HG03565 (cell line): ENCODE measurements around the gene PDE4DIP.
"Not testable (repeated sequence)": the region's sequence is repeated elsewhere in the genome, so short reads cannot be mapped to it uniquely, and the experiment has no call there.

Experiments
- ATAC-seq: cut with Tn5 transposase; IDR thresholded peaks from one replicate; pipeline ENCODE4 v1.9.1; 2021; ENCODE audit warnings: mild to moderate bottlenecking, moderate library complexity; ENCODE audit not compliant: unreplicated experiment

PDE4DIP gene

DNA sequence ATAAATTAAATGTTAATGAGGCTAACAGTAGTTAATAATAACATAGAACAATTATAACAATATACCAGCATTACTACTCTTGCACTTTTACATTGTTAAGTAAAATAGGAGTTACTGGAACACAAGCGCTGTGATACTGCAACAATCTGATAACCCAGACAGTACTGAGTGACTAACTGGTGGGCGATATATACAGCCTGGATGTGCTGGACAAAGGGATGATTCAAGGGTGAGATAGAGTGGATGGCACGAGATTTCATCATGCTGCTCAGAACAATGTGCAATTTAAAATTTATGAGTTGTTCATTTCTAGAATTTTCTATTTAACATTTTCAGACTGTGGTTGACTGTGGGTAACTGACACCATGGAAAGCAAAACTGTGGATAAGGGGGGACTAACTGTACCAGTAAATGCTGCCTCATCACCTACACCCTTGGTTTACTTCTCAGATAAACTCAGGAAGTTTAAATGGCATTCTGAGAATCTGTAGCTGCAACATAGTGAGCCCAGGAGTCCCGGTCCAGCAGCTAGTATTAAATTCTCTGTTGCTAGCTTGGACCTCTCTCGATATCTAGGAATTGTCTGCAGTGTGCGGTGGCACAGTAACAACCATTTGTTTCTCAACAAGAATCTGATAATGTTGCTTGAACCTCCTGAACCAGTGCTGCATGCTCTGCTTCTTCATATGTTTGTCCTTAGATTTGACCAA, 24.9 kb downstream of the PDE4DIP start:
- not testable (repeated sequence) for ATAC-seq

- ATAC-seq: not testable (repeated sequence)
Measured at GRCh38 chr1:148869634-148869961, 25.4 kb downstream of the PDE4DIP start.

DNA sequence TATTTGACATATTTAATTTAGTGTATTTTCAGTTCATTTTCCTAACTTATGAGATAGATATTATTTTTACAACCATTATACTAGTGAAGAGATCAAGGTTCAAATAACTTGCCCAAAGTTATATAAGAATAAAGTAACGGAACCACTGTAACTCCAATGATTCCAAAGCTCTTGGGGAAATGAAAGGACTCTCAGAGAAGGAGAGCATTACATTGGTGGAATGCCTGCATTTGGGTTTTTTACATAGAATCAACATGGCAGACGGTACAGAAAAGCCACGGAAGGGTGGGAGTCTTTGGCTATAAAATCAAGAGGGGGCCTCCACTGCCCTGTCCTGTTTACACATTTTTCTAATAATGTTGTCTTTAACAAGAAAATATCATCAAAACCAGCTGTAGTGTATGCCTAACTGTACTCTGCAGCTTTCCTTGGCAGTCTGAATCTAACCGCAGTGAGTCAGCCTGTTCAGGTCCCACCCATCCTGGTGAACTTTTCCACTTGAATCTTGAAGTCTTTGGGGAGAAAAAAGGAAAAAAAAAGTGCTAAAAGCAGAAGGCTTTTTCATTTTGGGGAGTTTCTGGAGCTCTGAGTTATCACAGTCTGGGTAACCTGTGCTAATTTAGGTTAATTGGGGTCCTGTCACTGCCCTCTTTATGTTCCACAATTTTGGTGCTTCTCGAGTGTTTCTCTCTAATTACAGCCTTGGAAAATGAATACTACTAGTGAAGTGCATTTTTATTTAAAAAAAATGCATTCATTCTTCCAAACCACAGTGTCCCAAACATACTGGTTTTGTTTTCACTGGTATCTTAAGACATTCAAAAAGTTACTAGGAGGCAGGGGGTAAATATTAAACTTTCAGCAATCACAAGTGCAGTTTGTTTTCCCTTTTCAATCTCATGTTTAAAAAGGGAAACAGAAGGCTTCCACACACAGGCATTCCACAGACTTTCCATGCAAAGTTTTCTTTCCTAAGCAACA, 30.5 kb downstream of the PDE4DIP start:
- not testable (repeated sequence) for ATAC-seq

- ATAC-seq: not testable (repeated sequence)
Measured at GRCh38 chr1:148879812-148880416, 35.7 kb downstream of the PDE4DIP start.

GRCh38 chr1:148881261-148881660, 37.0 kb downstream of the PDE4DIP start:
- ATAC-seq: not testable (repeated sequence)

DNA sequence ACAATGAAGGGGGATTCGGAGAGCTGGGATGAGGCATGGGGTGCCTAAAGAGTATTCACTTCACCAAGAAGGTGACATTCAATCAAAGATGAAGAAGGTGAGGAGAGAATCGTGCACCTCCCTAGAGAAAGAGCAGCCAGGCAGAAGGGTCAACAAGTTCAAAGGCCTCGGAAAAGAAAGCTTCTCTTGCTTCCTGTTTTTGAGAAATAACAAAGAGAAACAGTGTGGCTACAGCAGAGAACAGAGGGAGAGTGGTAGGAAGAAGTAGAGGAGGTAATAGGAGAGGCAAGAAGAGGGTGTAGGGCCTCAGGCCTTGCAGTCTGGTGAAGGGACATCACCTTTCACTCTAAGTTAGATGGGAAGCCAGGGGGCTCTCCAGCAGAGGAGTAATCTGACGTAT, 41.0 kb downstream of the PDE4DIP start:
- not testable (repeated sequence) for ATAC-seq

DNA sequence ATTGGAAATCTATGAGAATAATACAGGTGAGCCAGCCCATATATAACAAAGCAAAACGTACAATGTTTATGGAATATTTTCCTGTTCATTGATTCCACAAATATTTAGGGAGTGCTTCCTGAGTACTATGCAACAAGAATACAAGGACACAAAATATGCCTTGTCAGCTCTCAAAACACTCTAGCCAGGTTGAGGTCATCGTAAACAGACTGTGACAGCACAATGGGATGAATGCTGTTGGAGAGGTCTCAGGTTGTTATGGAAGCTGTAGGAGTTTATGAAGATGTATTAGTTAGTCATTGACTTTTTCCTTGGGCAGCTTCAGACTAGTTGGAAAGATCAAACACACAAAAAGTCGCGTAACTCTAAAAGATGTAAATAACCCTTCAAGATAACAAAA, 42.1 kb downstream of the PDE4DIP start:
- not testable (repeated sequence) for ATAC-seq

- ATAC-seq: not testable (repeated sequence)
Measured at GRCh38 chr1:148888597-148888996, 44.4 kb downstream of the PDE4DIP start.

DNA sequence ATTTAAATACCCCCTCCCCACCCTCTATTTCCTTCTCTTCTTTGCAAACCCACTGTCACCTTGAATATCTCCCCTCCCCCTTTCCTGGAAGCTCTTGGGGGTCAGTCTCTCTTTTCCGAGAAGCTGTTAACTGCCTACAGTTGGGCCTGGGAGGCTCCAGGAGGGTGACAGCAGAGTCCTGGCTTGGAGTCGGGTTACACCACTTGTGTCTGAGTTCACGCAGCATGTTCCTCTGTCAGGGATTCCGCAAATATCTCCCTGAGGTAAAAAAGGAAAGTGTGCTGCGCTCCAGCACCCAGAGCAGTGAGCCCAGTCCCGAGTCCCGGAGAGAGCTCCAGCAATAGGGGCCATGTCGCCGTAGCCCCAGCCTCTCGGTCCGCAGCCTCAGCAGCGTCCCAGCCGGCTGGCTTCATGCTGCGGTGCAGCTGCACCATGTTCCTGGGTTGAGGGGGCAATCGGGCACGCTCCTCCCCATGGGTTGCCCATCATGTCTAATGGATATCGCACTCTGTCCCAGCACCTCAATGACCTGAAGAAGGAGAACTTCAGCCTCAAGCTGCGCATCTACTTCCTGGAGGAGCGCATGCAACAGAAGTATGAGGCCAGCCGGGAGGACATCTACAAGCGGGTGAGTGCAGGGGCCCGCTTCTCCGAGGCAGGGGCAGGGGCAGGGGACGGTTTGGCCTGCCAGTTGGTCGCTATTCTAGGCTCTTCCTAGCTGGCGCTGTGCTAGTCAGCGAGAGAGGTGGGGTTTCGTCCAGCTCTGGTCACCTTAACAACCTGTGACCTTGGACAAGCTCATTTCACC, 45.2 kb downstream of the PDE4DIP start:
- ATAC-seq: not testable (repeated sequence)

DNA sequence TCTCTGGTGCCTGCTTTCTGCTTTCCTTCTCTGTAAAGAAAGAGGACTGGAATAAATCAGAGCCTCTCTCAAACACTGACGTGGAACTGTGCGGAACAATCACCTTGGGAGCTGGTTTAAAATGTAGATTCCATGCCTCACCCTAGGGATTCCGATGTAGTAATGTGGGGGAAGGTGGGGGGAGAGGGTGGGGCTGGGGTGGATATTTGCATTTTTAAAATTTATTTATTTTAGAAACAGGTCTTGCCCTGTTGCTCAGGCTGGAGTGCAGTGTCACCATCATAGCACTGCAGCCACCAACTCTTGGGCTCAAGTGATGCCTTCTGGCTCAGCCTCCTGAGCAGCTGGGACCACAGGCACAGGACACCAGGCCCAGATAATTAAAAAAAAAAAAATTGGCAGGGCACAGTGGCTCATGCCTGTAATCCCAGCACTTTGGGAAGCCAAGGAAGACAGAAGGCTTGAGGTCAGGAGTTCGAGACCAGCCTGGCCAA, 45.9 kb downstream of the PDE4DIP start:
- not testable (repeated sequence) for ATAC-seq

DNA sequence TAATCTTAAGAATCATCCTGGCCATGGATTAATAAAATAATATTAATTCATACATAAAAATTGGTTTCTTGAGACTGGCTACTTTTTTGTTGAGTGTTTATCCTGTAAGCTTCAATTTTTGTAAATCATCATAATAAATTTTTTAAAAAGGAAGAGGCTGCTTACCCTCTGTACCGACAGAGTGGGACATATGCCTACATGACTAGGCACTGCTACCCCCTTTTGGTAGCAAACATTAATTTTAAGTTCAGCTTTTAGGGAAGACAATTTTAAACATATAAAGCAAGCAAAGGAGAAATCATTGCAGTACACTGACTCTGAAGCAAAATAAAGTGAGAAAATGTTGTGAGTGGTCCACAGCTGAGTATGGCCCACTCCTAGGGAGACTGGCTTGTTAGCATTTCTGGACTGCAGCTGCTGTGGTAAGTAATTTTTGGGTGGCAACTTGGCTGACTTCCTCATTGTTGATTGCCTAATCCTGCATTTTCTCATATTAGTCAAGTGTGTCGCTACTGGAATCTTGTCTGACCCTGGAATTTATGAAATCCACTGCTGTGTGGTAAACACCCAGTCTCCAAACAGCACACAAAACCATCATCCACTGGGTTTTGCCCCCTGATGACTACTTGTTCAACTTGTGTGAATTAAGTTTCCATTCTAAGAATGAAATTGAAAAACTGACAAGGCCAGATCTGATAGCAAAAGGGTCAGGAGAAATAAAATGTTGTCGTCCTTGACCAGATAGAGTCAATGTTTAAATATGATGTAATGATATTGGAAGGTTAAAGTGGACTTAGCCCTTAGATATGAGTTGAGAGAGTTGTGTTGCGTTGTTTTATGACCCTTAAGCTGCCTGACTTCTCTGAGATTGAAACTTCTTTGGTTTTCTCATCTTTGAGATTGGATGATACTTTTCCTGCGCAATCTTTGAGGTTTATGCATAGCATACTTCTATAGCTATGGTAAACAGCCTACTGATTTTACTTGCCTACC, 50.4 kb downstream of the PDE4DIP start:
- ATAC-seq: not testable (repeated sequence)

- not testable (repeated sequence) for ATAC-seq
Measured at GRCh38 chr1:148900026-148900425, 55.8 kb downstream of the PDE4DIP start.

GRCh38 chr1:148900691-148901090, 56.5 kb downstream of the PDE4DIP start:
- ATAC-seq: not testable (repeated sequence)

DNA sequence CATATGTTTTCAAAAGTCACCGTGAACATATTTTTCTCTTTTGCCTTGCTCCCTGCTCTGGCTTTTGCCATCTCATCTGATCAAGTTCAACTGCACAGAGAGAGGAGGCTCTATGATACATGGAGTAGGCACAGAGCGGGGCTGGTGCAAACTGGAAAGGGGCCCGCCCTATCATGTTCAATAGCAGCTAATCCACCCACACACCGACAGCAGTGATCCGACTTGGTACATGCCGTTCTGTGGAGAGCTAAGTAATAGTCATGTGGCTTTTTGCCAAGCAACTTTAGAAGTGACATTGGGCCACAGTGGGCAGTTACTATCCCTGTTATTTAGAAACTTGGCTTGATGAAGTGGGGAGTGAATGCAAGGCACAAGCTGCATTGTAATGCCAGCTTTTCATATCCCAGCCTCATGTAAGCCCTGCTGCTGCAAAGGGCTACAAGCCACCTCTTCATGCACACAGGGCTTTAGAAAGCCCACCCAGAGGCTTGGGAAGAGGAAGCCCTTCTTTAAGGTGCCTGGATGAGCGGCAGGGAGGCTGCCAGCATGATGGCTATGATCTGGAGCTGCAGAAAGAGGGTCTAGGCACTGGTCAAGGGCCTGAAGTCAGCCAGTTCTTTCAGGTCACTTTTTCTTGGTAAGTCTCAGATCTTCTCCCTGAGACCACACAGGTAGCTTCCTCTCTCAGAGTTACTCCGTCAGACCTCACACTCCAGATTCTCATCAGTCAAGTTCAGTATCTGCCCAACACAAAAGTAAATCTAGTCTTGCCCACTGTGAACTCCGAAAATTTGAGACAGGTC, 57.1 kb downstream of the PDE4DIP start:
- not testable (repeated sequence) for ATAC-seq

GRCh38 chr1:148901953-148902341, 57.7 kb downstream of the PDE4DIP start:
- not testable (repeated sequence) for ATAC-seq

DNA sequence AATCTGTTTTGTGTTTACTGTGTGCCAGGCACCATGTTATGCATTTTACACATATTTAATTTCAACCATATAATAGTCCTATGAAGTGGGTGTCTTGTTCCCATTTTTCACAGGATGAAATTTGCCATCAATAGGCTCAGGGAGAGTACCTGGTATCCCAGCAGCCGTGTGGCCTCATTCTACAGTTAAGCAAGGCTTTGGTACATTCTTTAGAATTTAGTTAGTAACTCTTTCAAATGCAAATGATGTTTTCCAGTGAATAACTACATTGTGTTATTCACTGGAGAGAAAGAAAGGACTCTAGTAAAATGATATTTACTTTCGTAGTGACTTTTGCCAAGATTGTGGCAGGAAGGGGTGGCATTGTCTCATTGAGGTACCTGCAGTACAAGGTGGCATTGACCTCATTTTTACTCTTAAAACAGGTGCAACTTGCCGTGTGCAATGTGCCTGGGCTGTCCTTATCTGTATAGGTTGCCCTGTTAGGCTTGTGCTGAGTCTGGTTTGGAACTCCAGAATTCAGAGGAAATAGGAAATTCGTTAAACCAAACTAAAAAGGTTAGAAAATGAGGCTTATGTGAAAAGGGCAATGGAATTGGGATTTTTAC, 65.1 kb downstream of the PDE4DIP start:
- not testable (repeated sequence) for ATAC-seq

DNA sequence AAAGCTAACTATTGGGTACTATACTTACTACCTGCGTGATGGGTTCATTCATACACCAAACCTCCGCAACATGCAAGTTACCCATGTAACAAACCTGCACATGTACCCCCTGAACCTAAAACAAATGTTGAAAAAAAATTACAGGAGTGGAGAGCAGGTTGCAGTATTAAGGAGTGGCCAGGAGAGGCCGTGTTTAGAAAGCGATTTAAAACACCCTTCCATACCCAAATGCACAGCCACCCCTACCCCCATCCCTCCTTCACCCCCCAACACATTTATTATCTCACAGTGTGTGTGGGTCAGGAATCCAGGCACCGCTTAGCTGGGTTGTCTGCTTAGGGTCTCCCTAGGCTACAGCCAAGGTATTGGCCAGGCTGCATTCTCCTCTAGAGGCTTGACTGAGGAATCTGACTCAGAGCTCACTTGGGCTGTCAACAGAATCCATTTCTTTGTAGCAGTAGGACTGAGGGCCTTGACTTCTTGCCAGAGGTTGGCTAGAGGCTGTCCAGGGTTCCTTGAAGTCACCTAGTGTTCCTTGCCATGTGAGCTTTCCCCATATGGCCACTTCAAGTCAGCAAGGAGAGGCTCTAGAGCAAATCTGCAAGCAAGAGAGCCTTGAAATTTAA, 67.2 kb downstream of the PDE4DIP start:
- not testable (repeated sequence) for ATAC-seq
